ENCODE measurements around the gene CYTH3. TPM values are rescaled to one million over a fixed set of nuclear protein-coding genes. Genes with fewer than 3 reads are reported as not detected.

The CYTH3 gene
- total RNA-seq, 1 donor from 2014 or later = 24.9 TPM

DNA sequence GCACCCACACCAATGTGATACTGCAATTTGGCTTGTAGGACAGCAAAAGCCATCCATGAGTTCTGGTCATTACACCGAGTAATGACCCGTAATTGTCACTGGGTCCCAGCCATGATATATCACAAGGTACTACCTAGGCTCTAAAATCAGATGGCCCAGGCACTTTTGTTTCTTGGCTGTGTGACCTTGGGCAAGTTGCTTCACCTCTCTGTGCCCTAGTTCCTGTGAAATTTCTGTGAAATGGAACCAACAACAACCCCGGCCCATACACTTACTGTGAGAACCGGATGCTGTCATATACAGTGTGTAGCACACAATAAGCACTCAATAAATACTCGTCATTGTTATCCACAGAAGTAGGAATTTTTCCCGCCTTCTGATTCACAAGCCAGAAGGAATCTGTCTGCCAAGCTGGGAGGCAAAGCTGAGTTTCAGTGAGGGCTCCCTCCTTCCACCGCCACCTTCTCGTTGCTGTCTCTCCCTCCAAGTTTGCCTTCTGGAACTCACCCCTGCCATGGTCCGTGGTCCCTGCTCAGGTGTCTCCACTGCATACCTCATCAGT lies 6.4 kb upstream of the CYTH3 start:
- TF ChIP-seq CTCF (IDR thresholded peaks at IDR 0.05; ENCODE audit: insufficient read depth, low read length, poor library complexity, severe bottlenecking) = no peak
- DNase-seq (ENCODE audit: low read depth) = no peak

DNA sequence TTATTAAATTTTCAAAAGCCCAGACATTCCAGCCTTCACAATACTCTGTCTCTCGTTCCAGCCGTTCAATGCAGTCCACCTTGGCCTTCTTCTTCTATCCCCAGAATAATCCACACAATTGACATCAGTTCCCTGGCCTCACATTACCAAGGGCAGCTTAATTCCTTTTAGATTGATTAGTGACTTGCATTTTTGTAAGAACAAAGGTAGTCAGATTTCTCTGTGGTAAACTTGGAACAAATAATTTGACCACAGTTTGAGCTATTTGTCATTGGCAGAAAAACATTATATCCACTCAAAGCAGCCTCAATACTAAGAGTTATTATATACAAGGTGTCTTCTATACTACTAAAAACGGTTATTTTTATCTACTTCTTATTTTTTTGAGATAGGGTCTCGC lies 5.1 kb upstream of the CYTH3 start:
- no peak overlapping the region for H3K4me3 ChIP-seq (ENCODE audit: low read depth, low read length)
- no peak for TF ChIP-seq CTCF (IDR thresholded peaks at IDR 0.05; ENCODE audit: insufficient read depth, low read length, poor library complexity, severe bottlenecking)
- DNase-seq (ENCODE audit: low read depth) = no peak
- H3K36me3 ChIP-seq (ENCODE audit: control insufficient read depth, insufficient read depth, low read length) = no peaks in the 10 kb centered on the region
- H3K27me3 ChIP-seq (ENCODE audit: control insufficient read depth, insufficient read depth, low read length) = no peaks in the 10 kb centered on the region

More for the DNA sequence above, 6.4 kb upstream of the CYTH3 start:
- H3K27me3 ChIP-seq (ENCODE audit: control insufficient read depth, insufficient read depth, low read length) = no peaks in the 10 kb centered on the region
- no peak overlapping the region for H3K4me3 ChIP-seq (ENCODE audit: low read depth, low read length)
- H3K36me3 ChIP-seq (ENCODE audit: control insufficient read depth, insufficient read depth, low read length) = no peaks in the 10 kb centered on the region

DNA sequence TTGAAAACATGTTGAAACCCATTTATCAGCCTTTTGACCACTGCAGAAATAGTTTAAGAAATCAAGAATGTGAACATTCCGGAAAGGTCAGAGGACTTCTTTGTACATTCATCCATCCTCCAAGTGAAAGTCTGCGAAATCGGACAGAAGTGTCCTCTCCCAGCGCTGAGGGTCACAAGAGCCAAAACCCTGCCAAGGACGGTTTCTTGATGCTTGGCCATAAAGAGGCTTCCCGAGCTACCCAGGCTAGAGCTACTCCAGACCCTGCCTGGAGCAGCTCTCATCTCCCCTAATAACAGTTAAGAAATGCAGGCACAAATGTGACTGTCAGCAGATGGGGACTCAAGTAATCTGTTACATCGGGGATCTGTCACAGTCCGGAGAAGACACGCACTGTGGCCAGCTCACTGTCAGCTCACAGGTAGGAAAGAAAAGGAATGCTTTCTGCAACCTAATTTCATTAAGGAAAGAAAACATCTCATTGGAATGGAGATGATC lies 4.5 kb upstream of the CYTH3 start:
- no peaks in the 10 kb centered on the region for H3K27me3 ChIP-seq (ENCODE audit: control insufficient read depth, insufficient read depth, low read length)
- no peak for DNase-seq (ENCODE audit: low read depth)
- no peak overlapping the region for H3K4me3 ChIP-seq (ENCODE audit: low read depth, low read length)
- H3K36me3 ChIP-seq (ENCODE audit: control insufficient read depth, insufficient read depth, low read length) = no peaks in the 10 kb centered on the region
- no peak for TF ChIP-seq CTCF (IDR thresholded peaks at IDR 0.05; ENCODE audit: insufficient read depth, low read length, poor library complexity, severe bottlenecking)

GRCh38 chr7:6274743-6275142 lies 2.3 kb upstream of the CYTH3 start:
- TF ChIP-seq CTCF (IDR thresholded peaks at IDR 0.05; ENCODE audit: insufficient read depth, low read length, poor library complexity, severe bottlenecking) = no peak
- H3K36me3 ChIP-seq (ENCODE audit: control insufficient read depth, insufficient read depth, low read length) = no peaks in the 10 kb centered on the region

GRCh38 chr7:6273917-6274630 lies 1.6 kb upstream of the CYTH3 start:
- no peak overlapping the region for H3K4me3 ChIP-seq (ENCODE audit: low read depth, low read length)
- TF ChIP-seq CTCF (IDR thresholded peaks at IDR 0.05; ENCODE audit: insufficient read depth, low read length, poor library complexity, severe bottlenecking) = no peak
- DNase-seq (ENCODE audit: low read depth) = no peak
- H3K27me3 ChIP-seq (ENCODE audit: control insufficient read depth, insufficient read depth, low read length) = no peaks in the 10 kb centered on the region
- no peaks in the 10 kb centered on the region for H3K36me3 ChIP-seq (ENCODE audit: control insufficient read depth, insufficient read depth, low read length)

More at GRCh38 chr7:6274743-6275142, 2.3 kb upstream of the CYTH3 start:
- Histone ChIP-seq H3K4me3 (ENCODE audit: low read depth, low read length) (no peak overlapping the region), H3K27me3 (ENCODE audit: control insufficient read depth, insufficient read depth, low read length) (no peaks in the 10 kb centered on the region)
- DNase-seq (ENCODE audit: low read depth) = no peak
